Liver (tissue), 9 donors: ENCODE data around the gene ACAD8. TPM values are rescaled to one million over a fixed set of nuclear protein-coding genes. Genes with fewer than 3 reads are reported as not detected.
A peak's percentile ranks its signal among the peaks of the same experiment; 100 is the strongest.

ENCODE experiments used
- DNase-seq: peaks from one replicate; pipeline ENCODE4 v3.0.0-alpha.2; 2017; ENCODE audit warnings: low spot score
- H3K27ac ChIP-seq, 2 donors: one replicate each; pipeline ENCODE4 v1.7.0; 2013; ENCODE audit warnings: inconsistent platforms in 2 of 2, low read length in 2 of 2, control low read depth in 1 of 2, low read depth in 1 of 2, mild to moderate bottlenecking in 1 of 2
- H3K27me3 ChIP-seq, 4 donors: one replicate each; pipeline versions ENCODE4 v1.6.1 to v1.7.0; 2013; ENCODE audit warnings: low read length in 3 of 4, inconsistent platforms in 1 of 4, mild to moderate bottlenecking in 1 of 4, moderate library complexity in 1 of 4; ENCODE audit not compliant: control insufficient read depth in 4 of 4, insufficient read depth in 4 of 4
- H3K36me3 ChIP-seq, 4 donors: one replicate each; pipeline versions ENCODE4 v1.6.1 to v1.7.0; 2013; ENCODE audit warnings: low read length in 3 of 4, mild to moderate bottlenecking in 3 of 4, low read depth in 1 of 4, moderate library complexity in 1 of 4; ENCODE audit not compliant: control insufficient read depth in 4 of 4, insufficient read depth in 3 of 4
- H3K4me1 ChIP-seq, 4 donors: one replicate each; pipeline versions ENCODE4 v1.6.1 to v1.7.0; 2013; ENCODE audit warnings: low read length in 3 of 4, mild to moderate bottlenecking in 3 of 4, moderate library complexity in 1 of 4; ENCODE audit not compliant: control insufficient read depth in 4 of 4, insufficient read depth in 4 of 4
- H3K4me3 ChIP-seq, 3 donors: one replicate each; pipeline versions ENCODE4 v1.6.1 to v1.7.0; 2013; ENCODE audit warnings: low read length in 3 of 3, control low read depth in 1 of 3, low read depth in 1 of 3, mild to moderate bottlenecking in 1 of 3
- H3K9ac ChIP-seq, 2 donors: one replicate each; pipeline ENCODE4 v1.7.0; 2013; ENCODE audit warnings: low read length in 2 of 2, mild to moderate bottlenecking in 2 of 2, moderate library complexity in 2 of 2, control low read depth in 1 of 2, low read depth in 1 of 2
- H3K9me3 ChIP-seq, 4 donors: one replicate each; pipeline versions ENCODE4 v1.6.1 to v1.7.0; 2013; ENCODE audit warnings: low read length in 3 of 4; ENCODE audit not compliant: control insufficient read depth in 4 of 4
- CTCF ChIP-seq: fragments of 150-350 bp; IDR thresholded peaks from 2 replicates; pipeline ENCODE4 v1.5.1; 2017; ENCODE audit warnings: improper control_type of control experiment, low read depth, low read length; ENCODE audit not compliant: missing input control
- EGR1 ChIP-seq, 2 donors: IDR thresholded peaks; 2 replicates each; pipeline ENCODE4 v1.6.1; 2016 to 2018; ENCODE audit warnings: antibody characterized with exemption in 2 of 2, low read depth in 2 of 2
- FOXA1 ChIP-seq: IDR thresholded peaks from 2 replicates; pipeline ENCODE4 v1.6.1; 2016; ENCODE audit warnings: antibody characterized with exemption
- FOXA2 ChIP-seq: IDR thresholded peaks from 2 replicates; pipeline ENCODE4 v1.6.1; 2016; ENCODE audit warnings: antibody characterized with exemption
- GABPA ChIP-seq, 2 donors: IDR thresholded peaks in 1 of 2; conservative IDR thresholded peaks in 1 of 2; 2 replicates each; pipeline ENCODE4 v1.6.1; 2016; ENCODE audit warnings: antibody characterized with exemption in 2 of 2, mild to moderate bottlenecking in 1 of 2, moderate library complexity in 1 of 2
- HNF4A ChIP-seq, 2 donors: conservative IDR thresholded peaks; 2 replicates each; pipeline ENCODE4 v1.6.1; 2016; ENCODE audit warnings: antibody characterized with exemption in 2 of 2, mild to moderate bottlenecking in 2 of 2
- HNF4G ChIP-seq: IDR thresholded peaks from 2 replicates; pipeline ENCODE4 v1.6.1; 2016; ENCODE audit warnings: antibody characterized with exemption
- JUND ChIP-seq, 2 donors: IDR thresholded peaks; 2 replicates each; pipeline ENCODE4 v1.6.1; 2016; ENCODE audit warnings: antibody characterized with exemption in 2 of 2
- NR2F2 ChIP-seq: IDR thresholded peaks from 2 replicates; pipeline ENCODE4 v1.6.1; 2016; ENCODE audit warnings: antibody characterized with exemption
- RAD21 ChIP-seq, 2 donors: IDR thresholded peaks; 2 replicates each; pipeline ENCODE4 v1.6.1; 2016; ENCODE audit warnings: antibody characterized with exemption in 2 of 2, mild to moderate bottlenecking in 2 of 2
- REST ChIP-seq: IDR thresholded peaks from 2 replicates; pipeline ENCODE4 v1.6.1; 2016; ENCODE audit warnings: antibody characterized with exemption, mild to moderate bottlenecking
- RXRA ChIP-seq, 2 donors: IDR thresholded peaks; 2 replicates each; pipeline ENCODE4 v1.6.1; 2017 to 2018; ENCODE audit warnings: antibody characterized with exemption in 2 of 2, mild to moderate bottlenecking in 1 of 2
- SP1 ChIP-seq: IDR thresholded peaks from 2 replicates; pipeline ENCODE4 v1.6.1; 2018; ENCODE audit warnings: antibody characterized with exemption, mild to moderate bottlenecking
- TAF1 ChIP-seq: conservative IDR thresholded peaks from 2 replicates; pipeline ENCODE4 v1.6.1; 2016; ENCODE audit warnings: antibody characterized with exemption, mild to moderate bottlenecking
- YY1 ChIP-seq: IDR thresholded peaks from 2 replicates; pipeline ENCODE4 v1.6.1; 2016; ENCODE audit warnings: antibody characterized with exemption, mild to moderate bottlenecking
- WGBS: extraction: QIAGEN DNeasy Blood & Tissue Kit; methylation state at CpG from one replicate; pipeline ENCODE4 v1.1.7; 2013; 5-methylcytosine and 5-hydroxymethylcytosine counted together
- polyA plus RNA-seq, 2 donors: library from polyadenylated mRNA; stranded (reverse) in 1 of 2; unstranded in 1 of 2; fragments of 200-250 nt in 1 of 2; fragments of >200 nt in 1 of 2; fragmentation: Nextera tagmentation in 1 of 2; extraction: Ambion mirVana in 1 of 2; gene quantifications; one replicate each; pipeline versions ENCODE4 v1.2.1 to v1.2.3, GENCODE V29; 2013 to 2015
- total RNA-seq, 2 donors: library from RNA; depleted of rRNA; stranded (reverse); fragments of >200 nt; gene quantifications; one replicate each; pipeline ENCODE4 v1.2.3, GENCODE V29; 2014
- TF ChIP-seq, protein P1 (sequence below): IDR thresholded peaks from 2 replicates; pipeline ENCODE4 v1.6.1; 2016; ENCODE audit warnings: antibody characterized with exemption
- TF ChIP-seq, protein P2 (sequence below): IDR thresholded peaks from 2 replicates; pipeline ENCODE4 v1.6.1; 2016; ENCODE audit warnings: antibody characterized with exemption
- TF ChIP-seq, protein P3 (sequence below): IDR thresholded peaks from 2 replicates; pipeline ENCODE4 v1.6.1; 2016; ENCODE audit warnings: antibody characterized with exemption
- donor health status: healthy.
- donor health status: healthy.
- donor health status: healthy.
- donor health status: healthy.
- donor health status: healthy.

The ACAD8 gene
- total RNA-seq = 10 to 100 TPM; 14.1 to 32.2 TPM
- polyA plus RNA-seq = 10 to 100 TPM; 24.1 to 30.1 TPM

DNA sequence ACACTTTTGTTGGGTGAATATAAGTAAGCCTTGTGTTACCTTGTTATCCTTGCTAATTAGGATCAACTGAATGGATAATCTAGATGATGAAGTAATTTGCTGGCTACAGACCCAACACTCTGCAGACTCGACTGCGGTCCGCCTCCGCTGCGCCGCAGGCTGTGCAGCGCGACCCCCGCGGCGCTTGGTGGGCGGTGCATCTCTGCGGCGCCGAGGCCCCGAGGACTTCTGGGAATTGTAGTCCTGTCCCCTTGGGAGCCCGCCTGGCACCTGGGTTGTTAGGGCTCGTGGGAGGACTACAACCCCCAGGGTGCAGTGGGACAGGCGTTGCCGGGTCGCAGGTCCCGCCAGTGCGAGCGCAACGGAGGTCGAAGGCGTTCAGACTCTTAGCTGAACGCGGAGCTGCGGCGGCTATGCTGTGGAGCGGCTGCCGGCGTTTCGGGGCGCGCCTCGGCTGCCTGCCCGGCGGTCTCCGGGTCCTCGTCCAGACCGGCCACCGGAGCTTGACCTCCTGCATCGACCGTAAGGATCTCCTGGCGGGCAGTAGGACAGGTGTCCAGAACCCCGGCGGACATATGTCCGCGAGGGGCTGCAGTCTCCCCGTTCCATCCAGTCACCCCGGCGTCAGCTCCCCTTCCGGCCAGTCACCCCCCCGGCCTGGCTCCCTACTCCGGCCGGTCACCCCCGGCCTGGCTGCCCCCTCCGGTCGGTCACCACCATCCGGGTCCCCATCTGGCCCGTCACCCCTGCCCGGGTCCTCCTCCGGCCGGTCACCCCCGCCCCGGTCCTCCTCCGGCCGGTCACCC is at the start of gene ACAD8, which contains the start of gene THYN1:
TSS of gene ACAD8 (plus strand) at position 381 of the 806 bp plus-strand sequence. CDS start at position 414, 33 bp downstream.
TSS of gene THYN1 (minus strand) at position 165 of the 806 bp plus-strand sequence. CDS start 470 bp downstream, outside the sequence.
- peaks cover 0 to 15% (median 11%) of the 10 kb centered on the region in 4 donors for H3K36me3 ChIP-seq
- H3K27ac ChIP-seq = peak within 1 kb of the TSS; percentile 79 to 81
- peaks cover 11 to 34% (median 30%) of the 10 kb centered on the region in 4 donors for H3K4me1 ChIP-seq
- WGBS = under 1% methylated on average over 70 of the region's 70 CpGs
- peak; percentile 83 for TF ChIP-seq REST
- no peak for TF ChIP-seq JUND (IDR thresholded peaks at IDR 0.05)
- TF ChIP-seq YY1 = peak; percentile 77
- TF ChIP-seq FOXA2 = no peak
- TF ChIP-seq, protein P1, sequence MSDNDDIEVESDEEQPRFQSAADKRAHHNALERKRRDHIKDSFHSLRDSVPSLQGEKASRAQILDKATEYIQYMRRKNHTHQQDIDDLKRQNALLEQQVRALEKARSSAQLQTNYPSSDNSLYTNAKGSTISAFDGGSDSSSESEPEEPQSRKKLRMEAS = peak; percentile 61
- TF ChIP-seq FOXA1 = no peak
- TF ChIP-seq GABPA (IDR thresholded peaks at IDR 0.05 in 1 of 2, conservative IDR thresholded peaks at IDR 0.05 in 1 of 2) = peak in 1 of 2 donors; percentile 29
- peak; percentile 55 for TF ChIP-seq NR2F2
- no peak for TF ChIP-seq HNF4A (conservative IDR thresholded peaks at IDR 0.05)
- TF ChIP-seq, protein P2, sequence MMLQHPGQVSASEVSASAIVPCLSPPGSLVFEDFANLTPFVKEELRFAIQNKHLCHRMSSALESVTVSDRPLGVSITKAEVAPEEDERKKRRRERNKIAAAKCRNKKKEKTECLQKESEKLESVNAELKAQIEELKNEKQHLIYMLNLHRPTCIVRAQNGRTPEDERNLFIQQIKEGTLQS = no peak
- TF ChIP-seq, protein P3, sequence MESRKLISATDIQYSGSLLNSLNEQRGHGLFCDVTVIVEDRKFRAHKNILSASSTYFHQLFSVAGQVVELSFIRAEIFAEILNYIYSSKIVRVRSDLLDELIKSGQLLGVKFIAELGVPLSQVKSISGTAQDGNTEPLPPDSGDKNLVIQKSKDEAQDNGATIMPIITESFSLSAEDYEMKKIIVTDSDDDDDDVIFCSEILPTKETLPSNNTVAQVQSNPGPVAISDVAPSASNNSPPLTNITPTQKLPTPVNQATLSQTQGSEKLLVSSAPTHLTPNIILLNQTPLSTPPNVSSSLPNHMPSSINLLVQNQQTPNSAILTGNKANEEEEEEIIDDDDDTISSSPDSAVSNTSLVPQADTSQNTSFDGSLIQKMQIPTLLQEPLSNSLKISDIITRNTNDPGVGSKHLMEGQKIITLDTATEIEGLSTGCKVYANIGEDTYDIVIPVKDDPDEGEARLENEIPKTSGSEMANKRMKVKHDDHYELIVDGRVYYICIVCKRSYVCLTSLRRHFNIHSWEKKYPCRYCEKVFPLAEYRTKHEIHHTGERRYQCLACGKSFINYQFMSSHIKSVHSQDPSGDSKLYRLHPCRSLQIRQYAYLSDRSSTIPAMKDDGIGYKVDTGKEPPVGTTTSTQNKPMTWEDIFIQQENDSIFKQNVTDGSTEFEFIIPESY = peak; percentile 60
- TF ChIP-seq RAD21 (IDR thresholded peaks at IDR 0.05) = peak; percentile 45 to 49
- TF ChIP-seq CTCF = peak; percentile 51
- peak; percentile 46 to 63 for TF ChIP-seq RXRA (IDR thresholded peaks at IDR 0.05)
- peak in 1 of 2 donors; percentile 32 for TF ChIP-seq EGR1 (IDR thresholded peaks at IDR 0.05; ENCODE audit: low read depth in 2 of 2)
- TF ChIP-seq HNF4G = no peak
- peak; percentile 54 for TF ChIP-seq TAF1
- peak; percentile 74 for TF ChIP-seq SP1
- H3K9me3 ChIP-seq = no peaks in the 10 kb centered on the region
- DNase-seq = peak; percentile 94
- peak within 1 kb of the TSS; percentile 71 to 98 for H3K9ac ChIP-seq
- H3K4me3 ChIP-seq = peak within 1 kb of the TSS; percentile 91 to 100 (median 91)
- H3K27me3 ChIP-seq = no peaks in the 10 kb centered on the region
